ENCODE data around the gene IQSEC1. TPM values are rescaled to one million over a fixed set of nuclear protein-coding genes. Genes with fewer than 3 reads are reported as not detected.

Gene IQSEC1
- total RNA-seq, 1 donor from 2014 or later = 57.1 TPM

- DNase-seq (ENCODE audit: extremely low read depth, low read depth, low spot score) = no peak
Measured at GRCh38 chr3:13052191-13052820, 20.9 kb downstream of the IQSEC1 start.

DNA sequence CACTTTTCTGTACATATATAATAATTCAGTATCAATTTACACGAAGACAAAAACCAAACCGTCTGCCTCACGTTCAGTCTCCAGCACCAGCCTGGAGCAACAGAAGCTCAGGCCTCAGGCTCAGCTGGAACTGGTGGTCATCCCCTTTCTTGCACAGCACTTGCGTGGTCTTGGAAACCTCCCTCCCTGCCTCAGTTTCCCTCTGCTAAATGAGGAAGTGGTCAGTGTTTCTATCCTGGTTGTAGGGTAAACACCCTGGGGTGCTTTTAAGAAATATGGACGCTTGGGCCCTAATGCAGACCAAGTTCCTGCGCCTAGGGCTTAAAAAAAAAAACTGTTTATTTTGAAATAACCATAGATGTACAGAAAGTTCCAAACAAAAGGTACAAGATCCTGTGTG lies 21.6 kb downstream of the IQSEC1 start:
- DNase-seq (ENCODE audit: extremely low read depth, low read depth, low spot score) = no peak

GRCh38 chr3:13051066-13051465 lies 22.2 kb downstream of the IQSEC1 start:
- no peak for DNase-seq (ENCODE audit: extremely low read depth, low read depth, low spot score)

DNA sequence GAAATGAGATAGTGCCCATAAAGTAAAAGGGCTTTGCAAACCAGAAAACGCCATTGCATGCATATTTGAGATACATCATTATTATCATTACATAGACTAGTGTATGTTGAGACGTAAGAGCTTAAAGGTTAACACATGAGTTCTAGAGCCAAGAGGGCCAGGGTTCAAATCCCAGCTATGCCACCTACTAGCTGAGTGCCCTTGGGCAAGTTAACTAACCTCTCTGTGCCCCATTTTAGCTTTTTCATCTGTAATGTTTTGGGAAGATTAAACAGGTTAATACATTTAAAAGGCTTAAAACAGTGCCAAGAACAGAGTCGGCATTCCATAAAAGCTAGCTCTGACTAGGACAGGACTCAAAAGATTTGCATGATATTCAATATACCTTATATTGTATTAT lies 22.8 kb downstream of the IQSEC1 start:
- DNase-seq (ENCODE audit: extremely low read depth, low read depth, low spot score) = no peak

GRCh38 chr3:13049400-13049799 lies 23.8 kb downstream of the IQSEC1 start:
- DNase-seq (ENCODE audit: extremely low read depth, low read depth, low spot score) = no peak

DNA sequence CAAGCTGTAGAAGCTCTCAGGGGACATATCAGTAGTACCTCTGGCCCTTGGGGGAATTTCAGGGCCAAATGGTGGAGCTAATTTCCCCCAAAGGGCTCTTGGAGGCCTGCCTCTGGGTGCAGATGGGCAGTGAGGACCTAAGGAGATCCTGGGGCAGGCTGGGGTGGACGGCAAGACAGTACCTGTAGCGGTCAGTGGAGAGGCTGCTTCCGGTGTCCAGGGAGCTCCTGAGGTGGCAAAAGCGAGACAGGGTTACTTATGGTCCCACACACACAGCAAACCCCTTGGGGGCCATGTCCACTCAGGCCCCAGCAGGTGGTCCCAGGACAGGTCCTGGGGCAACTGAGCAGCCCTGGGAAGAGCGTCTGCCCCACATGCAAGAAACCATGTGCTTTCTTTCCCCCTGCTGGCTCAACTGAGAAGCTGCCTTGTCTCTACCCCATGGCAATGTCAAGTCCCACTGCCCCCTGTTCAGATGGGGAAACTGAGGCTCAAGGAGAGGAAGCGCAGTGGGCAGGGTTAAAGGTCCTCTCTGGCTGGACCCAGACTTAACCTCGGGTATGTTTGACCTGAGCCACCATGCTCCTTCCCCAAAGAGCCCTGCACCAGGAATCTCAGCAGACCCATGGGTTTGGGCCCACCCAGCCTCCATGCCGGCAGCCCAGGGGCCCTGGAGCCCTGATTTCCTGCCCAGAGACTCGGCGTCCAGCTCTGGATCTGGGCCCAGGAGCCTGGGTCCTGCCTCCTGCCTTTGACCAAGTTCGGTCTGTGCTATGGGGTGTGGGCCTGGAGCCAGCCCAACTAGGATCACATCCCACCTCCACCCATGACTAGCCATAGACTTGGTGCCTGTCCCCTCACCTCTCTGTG lies 25.7 kb downstream of the IQSEC1 start:
- DNase-seq (ENCODE audit: extremely low read depth, low read depth, low spot score) = no peak

DNA sequence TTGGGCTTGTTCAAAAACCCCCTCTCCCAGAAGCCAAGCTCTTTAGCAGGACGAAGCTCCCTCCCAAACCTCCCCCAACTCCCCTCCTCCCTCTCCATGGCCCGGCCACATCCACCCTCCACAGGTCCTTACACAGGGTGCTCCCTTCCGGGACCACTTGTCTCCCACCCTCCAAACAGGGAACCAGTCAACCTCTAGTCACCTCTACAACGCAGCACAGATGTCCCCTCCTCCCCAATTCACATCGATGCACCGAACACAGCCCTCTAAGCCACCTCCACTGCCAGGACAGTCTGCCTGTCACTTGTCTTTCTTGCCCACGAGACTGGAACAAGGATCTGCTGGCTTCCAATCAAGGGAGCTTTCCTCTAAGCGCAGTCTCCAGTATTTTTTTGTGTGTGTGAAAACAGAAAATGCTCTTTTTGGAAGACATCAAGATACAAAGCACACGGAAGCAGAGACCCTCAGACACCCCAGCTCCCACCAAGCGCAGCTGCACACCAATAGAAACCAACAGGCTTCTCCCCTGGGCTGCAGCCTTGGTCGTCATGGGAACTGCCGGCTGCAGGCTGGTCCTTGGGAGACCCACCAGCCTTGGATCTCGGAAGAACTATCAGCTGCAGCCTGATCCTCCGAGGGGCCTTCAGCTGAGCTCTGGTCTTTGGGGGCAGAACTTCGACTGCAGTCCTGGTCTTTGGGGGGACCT lies 26.5 kb downstream of the IQSEC1 start:
- no peak for DNase-seq (ENCODE audit: extremely low read depth, low read depth, low spot score)

DNA sequence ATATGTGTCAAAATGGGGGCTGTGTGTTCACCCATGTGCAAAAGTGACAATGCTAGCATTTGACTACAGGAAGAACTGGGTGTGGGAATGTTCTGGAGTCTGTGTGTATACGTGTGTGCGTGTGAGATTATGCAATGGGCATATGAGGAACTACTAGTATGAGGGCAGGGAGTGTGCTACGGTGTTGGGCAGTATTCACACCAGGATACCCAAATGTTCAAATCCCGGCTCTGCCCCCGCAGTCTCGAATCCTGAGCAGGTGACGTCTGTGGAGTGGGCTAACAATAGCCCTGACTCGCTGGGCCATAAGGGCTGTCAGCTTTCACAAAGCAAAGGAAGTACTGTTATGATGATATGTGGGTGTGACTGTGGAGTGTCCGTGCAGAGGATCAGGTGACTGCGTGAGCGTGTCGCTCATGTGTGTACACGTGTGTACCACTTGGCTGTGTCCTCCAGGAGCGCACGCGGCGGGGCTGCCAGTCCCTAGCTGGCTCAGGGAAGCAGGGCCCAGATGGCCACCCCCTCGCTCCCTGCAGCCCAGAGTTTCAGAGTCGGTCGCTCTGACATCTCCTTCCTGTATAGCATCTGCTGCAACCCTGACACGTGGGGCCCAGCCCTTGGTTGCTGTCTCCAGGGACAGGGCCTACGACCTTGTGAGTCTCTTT lies 27.2 kb downstream of the IQSEC1 start:
- no peak for DNase-seq (ENCODE audit: extremely low read depth, low read depth, low spot score)

DNA sequence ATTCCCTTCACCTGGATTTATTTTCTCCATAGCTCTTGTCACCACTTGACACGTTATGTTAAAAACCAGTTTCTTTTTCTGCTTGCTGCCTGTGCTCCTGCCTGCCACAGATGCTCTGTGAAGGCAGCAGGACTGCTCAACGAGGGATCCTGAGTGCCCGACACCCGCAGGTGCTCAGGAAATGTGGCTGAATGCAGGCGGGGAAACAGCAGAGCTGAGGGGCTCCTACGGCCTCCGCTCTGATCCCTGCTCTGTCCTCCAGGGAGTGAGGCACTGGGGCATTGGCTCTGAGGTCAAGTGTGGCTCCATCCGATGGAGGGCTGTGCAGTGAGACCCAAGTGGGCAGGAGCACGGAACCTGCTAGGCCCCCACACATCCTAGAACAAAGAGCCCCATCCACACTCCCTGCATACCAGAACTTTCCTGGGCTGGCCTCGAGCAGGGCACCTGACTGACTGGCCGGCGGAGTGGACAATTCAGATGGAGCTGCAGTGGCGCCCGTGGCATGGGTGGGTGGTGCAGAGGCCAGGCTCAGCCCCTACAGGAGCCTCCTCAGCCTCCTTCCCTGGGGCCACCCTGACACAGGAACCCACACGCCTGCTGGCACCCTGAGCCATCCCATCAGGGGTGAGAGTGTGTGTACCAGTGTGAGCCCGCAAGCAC lies 27.9 kb downstream of the IQSEC1 start:
- no peak for DNase-seq (ENCODE audit: extremely low read depth, low read depth, low spot score)

DNA sequence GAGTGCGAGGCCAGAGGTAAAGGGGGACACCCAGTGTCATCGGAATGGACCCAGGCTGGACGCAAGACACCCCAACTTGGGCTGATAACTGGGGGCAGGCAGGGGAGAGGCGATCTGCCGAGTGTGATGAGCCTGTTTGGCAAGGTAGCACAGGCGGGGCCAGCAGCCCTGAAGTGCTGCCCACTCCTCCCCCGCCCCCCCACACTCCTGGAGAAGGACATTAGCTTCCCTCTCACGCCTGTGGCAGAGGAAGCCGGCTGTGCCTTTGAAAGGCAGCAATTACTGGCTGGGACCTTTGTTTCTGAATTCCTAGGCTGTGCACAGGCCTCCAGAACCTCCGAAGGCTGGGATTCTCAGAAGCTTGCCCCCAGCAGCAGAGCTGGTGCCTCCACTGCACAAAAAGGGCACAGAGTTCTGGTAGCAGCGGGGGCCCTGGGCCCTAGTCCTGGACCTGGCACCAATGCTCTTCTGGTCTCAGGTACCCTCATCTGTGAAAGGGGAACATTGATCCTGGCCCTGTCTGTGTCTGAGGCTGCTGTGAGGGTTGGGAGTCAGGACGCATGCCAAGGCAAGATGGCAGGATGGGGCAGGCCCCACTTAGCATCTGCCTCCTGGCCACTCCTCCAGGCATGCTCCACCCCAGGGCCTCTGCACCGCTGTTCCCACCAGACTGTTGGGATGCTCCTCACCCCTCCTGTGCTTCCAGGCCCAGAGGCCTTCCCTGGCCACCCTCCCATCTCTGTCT lies 28.6 kb downstream of the IQSEC1 start:
- no peak for DNase-seq (ENCODE audit: extremely low read depth, low read depth, low spot score)

GRCh38 chr3:13043656-13044055 lies 29.6 kb downstream of the IQSEC1 start:
- DNase-seq (ENCODE audit: extremely low read depth, low read depth, low spot score) = no peak

DNA sequence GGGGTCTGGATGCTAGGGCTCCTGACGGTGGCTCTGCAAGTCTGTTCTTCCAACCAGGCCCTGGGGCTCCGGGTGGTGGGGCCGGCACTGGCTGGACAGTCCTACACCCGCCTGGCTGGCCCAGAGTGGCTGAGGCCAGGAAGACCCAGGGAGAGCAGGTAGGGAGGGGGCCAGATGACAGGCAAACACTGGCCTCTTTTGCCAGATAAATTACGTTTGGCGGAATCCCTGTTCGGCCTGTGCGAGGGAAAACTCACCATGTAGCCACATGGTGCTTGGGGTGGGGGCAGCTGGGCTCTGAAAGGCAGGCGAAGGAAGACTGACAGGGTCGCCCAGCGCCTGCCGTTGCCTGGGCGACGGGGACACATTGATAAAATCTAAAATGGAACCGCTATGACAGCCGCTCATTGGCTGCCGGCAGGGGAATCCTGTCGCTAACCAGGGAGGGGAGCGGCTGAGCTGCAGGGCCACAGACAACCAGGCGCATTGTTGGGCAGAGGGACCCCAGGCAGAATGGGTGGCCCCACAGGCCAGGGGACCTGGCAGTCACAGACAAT lies 30.4 kb downstream of the IQSEC1 start:
- DNase-seq (ENCODE audit: extremely low read depth, low read depth, low spot score) = no peak

- DNase-seq (ENCODE audit: extremely low read depth, low read depth, low spot score) = no peak
Measured at GRCh38 chr3:13042127-13042701, 31.0 kb downstream of the IQSEC1 start.

DNA sequence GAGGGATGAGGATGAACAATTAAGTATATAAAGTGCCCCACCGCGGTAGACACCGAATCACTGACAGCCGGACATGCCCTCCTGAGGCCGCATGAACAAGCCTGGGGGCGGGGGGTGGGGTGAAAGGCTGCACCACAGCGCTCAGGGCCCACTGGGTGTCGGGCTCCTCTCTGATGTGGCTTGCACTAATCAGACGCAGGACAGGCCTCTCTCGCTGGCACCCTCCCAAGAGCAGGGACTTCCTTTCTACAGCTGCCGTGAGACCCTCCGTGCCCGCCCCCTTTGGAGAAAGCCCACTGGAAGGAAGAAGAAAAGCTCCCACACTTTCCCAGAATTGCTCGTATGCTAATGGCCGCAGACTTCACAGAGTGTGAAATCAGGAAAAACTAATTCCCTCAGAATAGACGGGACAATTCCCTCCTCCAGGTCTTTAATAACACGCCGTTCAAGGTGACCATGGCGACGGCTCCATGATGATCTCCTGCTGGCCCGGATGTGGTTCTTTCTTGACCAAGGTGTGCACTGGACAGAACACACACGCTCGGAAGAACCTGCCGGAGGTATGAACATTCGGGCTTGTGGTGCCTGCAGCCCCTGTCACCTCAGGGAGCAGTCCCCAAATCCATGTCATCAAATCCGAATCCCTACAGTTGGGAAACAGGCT lies 32.0 kb downstream of the IQSEC1 start:
- DNase-seq (ENCODE audit: extremely low read depth, low read depth, low spot score) = no peak

- DNase-seq (ENCODE audit: extremely low read depth, low read depth, low spot score) = no peak
Measured at GRCh38 chr3:13040361-13041074, 32.7 kb downstream of the IQSEC1 start.

- DNase-seq (ENCODE audit: extremely low read depth, low read depth, low spot score) = no peak
Measured at GRCh38 chr3:13039213-13039896, 33.9 kb downstream of the IQSEC1 start.

GRCh38 chr3:13037458-13038117 lies 35.6 kb downstream of the IQSEC1 start:
- DNase-seq (ENCODE audit: extremely low read depth, low read depth, low spot score) = no peak
